GM21390 (cell line): ENCODE measurements around the gene CATSPER4.

ENCODE experiments used
- ATAC-seq: cut with Tn5 transposase; IDR thresholded peaks from one replicate; pipeline ENCODE4 v1.9.1; 2021; ENCODE audit not compliant: unreplicated experiment

Gene CATSPER4

DNA sequence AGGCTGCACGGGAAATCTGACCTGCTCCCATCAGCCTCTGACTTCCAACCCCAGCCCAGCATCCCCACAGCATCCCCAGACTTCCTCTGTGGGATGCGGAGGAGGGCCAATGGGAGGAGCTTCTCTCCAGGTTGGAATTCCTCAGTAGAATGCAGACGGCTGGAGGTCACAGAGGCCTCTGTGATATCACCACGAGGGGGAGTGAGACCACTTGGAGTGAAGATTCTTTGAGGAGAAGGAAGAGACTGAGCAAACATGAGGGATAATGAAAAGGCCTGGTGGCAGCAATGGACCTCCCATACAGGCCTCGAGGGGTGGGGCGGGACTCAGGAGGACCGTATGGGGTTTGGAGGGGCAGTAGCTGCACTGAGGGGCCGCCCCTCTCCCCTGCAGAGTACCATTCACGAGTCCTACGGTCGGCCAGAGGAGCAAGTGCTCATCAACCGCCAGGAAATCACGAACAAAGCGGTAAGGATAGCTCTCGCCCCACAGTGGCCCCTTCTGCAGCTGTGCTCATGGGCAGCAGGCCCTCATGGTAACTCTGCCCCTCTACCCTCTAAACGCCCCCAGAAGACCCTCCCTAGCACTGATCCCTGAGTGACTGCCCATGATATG is at the start of gene CATSPER4:
CATSPER4 (plus strand) TSS at position 230 of the 615 bp plus-strand sequence; CDS start at position 256, 26 bp downstream.
- ATAC-seq = no peak

DNA sequence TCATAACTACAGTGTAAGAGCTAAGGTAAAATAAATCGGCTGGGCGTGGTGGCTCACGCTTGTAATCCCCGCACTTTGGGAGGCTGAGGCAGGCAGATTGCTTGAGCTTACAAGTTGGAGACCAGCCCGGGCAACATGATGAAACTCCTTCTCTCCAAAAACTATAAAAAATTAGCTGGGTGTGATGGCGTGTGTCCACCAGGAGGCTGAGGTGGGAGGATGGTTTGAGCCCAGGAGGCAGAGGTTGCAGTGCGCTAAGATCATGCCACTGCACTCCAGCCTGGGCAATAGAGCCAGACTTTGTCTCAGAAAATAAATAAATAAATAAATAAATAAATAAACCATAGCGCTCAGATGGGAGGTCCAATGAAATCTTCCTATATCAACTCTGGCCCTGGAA is 48.2 kb upstream of the CATSPER4 start:
- no peak for ATAC-seq

DNA sequence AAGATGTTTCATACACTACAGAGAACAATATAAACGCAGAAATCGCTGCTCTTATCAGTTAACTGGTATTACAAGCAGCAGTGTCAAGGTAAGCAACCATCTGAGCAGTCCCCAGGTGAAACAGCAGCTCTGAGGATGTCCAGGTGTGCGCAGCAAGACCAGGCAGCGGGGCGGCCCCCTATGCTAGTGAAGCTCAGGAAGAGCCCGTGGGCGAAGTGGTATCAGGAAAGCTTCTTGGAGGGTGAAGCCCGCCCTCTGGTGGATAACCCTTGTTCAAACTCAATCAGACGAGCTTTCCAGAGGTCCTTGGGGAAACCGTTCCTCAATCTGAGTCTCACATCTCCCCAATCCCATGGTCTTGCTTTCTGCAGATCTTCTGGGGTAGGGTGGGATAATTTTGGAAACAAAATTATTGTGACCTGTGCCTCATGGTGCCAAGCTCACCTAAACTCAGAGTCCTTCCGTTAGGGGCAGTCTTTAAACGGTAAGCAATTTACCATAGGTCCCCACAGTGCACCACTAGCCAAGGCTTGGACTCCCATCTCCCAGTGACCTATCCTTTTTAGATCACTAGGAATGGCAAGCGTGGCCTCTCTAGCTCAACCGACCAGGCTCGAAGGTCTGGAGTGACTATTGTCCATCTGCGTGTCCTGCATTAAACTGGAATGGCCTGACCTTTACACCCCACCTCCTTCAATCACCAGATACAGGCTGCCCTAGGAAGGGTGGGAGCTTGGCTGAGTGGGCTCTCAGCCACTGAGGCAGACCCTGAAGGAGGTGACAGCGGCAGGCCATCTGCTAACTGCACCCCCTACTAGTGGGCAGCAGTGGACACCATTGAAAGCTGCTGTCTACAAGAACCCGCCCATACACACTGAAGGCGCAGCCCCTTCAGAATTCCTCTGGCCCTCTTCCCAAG is 45.1 kb upstream of the CATSPER4 start:
- no peak for ATAC-seq

DNA sequence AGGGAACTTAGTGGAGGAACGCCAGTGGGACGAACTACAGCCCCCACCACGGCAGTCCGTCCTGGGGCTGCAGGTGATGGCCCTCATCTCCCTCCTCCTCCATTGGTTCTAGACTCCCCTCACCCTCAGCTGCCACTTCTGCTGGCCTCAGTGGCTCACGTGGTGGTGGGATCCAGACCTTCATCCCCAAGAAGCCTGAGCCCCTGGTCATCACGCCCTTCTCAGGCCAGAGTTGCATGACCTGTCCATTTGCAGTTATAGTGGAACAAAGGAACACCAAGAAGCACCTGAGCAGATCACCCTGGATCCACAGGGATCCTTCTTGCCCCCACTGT is 44.5 kb upstream of the CATSPER4 start:
- no peak for ATAC-seq

DNA sequence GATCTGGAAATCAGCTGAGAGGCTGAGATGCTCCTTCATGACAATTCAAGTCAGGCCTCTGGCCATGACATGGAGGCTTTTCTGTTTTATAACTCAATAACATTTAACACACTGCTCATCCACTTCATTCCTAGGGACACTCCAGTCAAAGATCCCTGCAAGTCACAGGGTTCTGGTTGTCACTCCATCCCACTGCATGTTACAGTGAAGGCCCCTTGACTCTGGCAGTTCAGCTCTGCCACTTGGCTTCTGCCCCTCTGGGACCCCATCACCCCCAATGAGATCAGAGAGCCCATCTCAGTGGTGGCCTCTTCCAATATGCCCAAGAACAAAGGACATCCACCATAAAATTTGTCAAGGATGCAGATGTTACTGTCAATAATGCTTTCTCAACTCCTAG is 41.5 kb upstream of the CATSPER4 start:
- no peak for ATAC-seq

DNA sequence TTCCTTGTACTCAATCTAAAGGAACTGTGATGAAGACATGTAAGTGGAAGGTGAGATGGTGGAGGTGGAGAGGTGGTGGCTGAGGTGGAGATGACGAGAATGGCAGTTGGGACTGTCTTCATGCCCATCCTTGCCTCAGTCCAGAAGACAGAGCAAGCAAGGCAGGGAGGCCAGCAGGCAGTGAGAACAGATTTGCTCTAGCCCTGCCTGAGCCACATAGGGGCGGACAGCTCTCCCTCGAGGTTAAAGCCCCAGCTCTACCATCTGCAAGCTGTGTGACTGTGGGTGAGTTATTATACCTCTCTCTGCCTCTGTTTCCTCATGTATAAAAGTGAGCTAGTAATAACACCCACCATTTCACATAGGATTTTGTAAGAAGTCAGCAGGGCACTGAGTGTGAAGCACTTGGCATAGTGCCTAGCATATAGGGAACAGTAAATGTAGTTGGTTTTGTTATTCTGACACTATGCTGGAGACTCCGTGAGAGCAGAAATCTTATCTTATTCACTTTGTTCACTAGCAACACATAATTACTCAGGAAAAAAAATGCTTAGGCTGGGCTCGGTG is 36.4 kb upstream of the CATSPER4 start:
- no peak for ATAC-seq

DNA sequence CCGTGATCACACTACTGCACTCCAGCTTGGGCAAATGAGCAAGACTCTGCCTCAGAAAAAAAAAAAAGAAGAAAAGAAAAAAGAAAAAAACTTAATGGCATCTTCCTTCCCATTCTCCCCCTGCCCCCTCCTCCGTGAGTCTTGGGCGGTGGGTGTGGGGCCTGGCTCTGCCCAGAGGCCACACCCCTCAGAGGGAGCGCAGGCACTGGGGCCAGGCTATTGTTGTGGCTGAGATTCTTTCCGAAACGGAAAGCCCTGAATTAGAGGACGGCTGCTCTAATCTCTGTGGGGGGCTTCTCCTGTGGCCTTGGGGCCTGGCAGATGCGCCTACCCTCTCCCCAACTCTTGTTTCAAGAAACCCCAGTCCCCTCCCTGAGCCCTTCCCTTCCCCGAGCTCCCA is 35.7 kb upstream of the CATSPER4 start:
- no peak for ATAC-seq

DNA sequence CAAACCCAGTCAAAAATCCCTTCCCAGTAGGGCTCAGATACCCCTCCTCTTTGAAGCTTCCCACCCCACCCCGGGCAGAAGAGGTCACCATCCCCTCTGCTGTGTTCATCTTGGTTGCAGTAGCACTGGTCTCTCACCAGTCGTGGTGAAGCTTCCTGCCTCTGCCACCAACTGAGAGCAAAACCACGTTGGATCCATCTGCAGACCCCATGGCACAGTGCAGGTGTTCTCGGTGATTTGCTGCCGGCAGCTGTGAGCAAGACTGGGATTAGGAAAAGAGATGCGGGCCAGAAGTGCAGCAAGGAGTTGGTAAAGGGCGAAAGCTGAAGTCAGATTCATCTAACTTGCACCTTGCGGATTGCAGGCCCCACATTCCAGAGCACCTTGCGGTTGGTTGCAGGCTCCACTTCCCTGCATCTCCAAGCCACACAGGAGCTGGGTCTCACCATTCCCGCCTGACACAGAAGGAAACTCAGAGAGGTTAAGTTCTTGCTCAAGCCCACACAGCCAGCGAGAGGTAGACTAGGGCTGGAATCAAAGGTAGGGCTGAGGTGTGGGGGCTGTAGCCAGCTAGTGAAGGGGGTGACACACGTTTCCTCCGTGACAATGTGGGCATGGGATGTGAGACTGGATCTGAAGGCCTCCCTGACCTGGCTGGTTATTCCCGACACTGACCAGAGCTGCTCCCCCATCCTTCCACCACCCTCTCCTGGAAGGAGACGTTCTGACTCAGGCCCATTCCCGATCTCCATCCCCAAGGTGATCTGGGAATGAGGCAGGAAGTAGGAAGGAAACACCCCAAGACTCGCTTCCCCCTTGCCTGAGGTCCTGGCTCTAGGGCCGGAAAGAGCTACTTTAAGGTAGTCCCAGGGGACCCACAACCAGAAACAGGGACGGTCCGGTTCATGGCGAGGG is 34.8 kb upstream of the CATSPER4 start:
- no peak for ATAC-seq

DNA sequence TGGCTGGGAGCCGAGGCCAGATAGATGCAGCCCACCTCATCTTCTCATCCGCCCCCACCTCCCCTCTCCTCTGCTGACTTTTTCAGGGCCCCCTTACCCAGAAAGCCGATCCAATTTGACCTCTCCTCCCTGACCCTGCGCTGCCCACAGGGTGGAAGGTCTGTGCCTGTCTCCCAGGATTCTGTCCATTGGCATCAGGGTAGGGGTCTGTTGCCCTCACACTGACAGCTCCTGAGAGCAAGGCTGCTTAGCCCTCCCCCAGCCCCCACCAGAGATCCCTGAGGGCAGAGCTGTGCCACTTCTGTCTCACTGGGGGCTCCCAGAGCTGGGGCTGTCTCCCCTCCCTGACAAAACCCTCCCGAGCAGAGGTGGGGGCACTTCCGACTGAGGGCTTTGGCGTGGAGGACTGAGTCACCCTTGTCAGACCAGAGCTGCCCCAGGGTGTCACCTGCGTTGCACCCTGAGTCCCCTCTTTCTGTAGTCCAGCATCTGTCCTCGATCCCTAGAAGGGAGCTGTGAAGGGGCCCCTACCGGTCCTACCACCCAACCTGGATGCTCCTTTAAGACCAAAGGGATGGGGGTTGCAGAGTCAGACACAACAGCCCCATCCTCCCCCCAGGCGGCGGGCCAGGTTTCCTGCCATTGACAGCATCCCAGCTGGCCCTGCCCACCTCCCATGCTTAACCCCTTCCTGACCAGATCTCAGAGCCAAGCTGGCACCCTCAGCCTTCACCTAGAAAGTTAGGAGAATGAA is 33.9 kb upstream of the CATSPER4 start:
- no peak for ATAC-seq

DNA sequence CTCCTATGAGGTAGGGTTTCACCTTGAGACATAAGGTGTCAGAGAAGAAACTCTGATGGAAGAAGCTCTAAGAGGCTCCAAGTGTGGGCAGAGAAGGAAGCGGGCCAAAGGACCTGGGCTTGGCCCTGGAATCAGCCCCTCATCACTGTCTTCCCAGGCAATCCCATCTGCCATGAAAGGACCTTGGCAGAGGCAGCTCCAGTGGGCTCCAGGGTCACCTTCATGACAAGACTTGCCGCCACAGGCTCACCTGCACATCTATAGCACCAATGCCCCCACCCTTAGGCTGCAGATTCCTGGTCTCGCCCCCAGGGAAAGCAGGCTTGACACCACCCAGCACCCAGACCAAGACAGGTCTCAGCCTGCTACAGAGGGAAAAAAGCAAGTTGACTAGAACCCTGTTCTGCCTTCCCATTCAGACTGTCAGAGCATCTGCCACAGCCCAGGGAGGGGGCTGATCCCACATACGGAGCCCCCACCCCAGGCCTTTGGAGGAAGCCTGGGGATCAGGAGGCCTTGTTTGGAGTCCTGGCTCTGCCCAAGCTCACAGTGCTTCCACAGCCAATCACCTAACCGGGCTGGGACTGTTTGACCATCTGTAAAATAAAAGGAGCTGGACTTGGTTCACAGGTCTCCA is 32.0 kb upstream of the CATSPER4 start:
- no peak for ATAC-seq

DNA sequence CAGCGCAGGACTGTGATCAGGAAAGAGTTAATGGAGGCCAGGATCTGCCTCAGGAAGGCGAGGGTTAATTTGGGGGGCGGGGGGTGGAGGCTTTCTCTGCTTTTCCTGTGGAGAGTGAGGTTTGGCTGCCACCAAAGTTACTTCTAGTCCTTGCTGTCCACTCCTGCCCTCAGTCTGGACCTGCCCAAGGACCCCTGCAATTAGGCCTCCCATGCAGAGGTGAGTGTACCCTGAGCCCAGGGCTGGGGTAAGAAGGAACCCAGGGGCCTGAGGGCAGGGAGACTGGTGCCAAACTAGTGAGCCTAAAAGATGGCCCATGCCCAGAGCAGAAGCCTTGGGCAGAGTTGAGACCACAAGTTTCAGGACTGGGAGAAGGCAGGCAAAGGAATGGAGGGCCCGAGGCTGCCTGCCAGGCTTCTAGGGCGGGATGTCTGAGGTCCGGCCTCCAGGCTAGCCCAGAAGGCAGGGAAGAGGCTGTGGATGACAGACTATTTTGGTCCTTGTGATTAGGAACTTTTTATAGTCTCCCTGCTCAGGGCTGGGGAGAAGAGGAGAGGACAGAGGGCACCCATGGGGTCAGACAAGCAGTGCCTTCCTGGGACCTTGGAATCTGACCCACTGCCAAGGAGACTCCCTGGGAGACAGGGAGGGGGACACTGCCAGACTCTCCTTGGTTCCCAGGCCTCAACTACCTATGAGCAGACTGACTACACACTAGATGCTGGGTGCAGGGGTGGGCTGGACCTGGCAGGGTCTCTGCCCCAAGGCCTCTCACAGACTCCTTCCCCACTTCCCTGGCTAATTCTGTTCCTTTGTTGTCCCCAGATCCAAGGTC is 31.3 kb upstream of the CATSPER4 start, which contains the start of gene FAM110D:
FAM110D (plus strand) TSS at position 172 of the 835 bp plus-strand sequence. CDS start 2,213 bp downstream, outside the sequence.
- no peak for ATAC-seq

DNA sequence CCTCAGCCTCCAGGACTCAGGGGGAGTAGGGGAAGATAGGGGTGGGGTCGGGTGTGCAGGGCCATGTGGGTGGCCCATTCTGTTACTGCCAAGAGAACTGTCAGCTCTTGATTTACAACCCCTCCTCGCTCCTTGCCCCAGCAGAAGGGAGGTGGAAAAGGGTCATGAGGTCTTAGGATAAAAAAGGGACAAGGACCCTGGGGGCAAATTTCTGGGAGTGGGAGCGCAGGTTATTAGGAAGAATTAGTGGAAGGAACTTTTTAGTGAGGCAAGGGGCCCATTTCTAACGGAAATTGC is 30.7 kb upstream of the CATSPER4 start:
- no peak for ATAC-seq

DNA sequence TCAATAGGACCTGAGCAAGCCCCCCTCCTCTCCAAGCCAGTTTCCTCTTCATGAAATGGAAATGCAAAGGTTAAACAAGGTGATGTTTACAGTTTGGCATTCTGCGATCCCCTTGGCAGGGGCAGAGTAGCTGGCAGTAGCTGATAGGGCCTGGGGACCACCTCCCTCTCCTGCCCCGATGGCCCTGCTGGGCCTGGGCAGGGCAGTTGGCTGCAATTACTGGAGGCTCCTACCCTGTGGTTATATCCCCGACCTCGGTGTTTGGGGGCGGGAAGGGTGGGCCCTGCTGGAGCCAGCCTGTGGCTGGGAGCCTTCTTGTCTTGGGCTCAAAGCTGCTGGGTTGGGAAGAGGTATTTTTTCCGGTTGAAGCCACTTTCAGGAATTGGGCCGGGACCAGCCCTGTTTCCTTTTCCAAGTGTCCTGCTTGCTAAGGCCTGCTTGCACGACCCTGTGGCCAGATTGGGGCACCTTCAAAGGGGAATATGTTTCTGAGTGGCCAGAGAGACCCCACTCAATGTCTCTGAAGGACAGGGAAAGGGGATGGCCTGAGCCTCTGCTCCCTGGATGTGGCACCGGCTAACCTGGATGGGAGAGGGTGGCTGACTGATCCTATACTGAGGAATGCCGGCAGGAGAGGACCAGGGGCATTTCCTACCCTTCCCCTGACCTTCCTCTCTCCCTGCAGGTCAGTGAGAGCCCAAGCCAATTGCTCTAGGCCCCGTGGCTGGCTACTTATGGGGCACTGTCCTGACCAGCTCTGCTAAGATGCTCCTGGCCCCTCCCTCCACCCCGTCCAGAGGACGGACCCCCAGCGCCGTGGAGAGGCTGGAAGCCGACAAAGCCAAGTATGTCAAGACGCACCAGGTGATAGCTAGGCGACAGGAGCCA is 29.6 kb upstream of the CATSPER4 start:
- ATAC-seq = no peak

DNA sequence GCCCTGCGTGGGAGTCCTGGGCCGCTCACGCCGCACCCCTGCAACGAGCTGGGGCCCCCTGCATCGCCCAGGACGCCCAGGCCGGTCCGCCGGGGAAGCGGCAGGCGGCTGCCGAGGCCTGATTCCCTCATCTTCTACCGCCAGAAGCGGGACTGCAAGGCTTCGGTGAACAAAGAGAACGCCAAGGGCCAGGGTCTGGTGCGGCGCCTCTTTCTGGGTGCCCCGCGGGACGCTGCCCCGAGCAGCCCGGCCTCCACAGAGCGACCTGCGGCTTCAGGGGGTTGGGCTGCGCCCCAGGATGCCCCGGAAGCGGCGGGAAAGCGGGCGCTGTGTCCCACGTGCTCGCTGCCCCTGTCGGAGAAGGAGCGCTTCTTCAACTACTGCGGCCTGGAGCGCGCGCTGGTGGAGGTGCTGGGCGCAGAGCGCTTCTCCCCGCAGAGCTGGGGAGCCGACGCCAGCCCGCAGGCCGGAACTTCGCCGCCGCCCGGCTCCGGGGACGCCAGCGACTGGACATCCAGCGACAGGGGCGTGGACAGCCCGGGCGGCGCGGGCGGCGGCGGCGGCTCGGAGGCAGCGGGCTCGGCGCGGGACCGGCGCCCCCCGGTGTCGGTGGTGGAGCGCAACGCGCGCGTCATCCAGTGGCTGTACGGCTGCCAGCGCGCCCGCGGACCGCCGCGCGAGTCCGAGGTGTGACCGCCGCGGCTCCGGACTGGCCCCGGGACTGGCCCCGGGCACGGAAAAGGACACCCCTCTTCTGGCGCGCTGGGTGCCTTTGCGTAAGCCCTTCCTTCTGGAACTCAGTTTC is 28.8 kb upstream of the CATSPER4 start:
- ATAC-seq = no peak

DNA sequence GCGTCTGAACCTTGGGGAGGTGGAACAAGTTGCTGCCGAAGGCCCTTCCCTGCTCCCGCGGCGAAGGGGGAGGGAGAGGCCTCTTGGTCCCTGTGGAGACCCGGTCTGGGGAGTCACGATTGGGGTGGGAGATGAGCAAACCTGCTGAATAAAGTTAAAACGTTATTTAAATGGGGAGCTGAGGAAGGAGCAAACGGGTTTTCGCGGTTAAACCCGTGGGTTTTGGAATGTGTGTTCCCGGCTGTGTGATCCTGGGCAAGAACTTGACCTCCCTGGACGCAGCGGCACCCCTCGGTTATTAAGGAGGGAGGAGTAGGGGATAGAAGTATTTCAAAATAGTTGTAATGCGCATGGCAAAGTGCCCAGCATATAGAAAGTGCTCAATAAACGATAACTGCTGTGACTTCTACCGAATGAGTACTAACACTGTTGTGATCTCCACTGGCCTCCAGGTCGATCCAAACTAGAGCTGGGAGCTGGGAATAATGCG is 28.1 kb upstream of the CATSPER4 start:
- no peak for ATAC-seq

DNA sequence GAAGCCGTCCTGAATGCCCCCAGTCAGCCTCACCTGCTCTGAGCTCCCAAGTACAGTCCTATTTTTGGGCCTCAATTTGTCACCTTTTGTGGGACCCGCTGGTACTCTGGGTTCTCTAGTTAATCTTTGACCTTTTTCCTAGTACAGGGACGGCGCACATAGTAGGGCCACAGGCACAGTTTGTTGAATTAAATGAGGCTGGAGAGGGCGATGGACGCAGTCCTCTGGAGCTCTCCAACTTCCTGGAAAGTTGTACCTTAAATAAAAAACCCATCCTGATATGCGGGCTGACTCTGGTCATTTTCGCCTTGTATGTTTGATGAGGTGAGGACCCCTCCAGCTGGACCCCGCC is 26.7 kb upstream of the CATSPER4 start:
- no peak for ATAC-seq
